Naive thymus-derived CD4-positive, alpha-beta T cell (primary cell): ENCODE results near the gene ANXA11. TPM values are rescaled to one million over a fixed set of nuclear protein-coding genes. Genes with fewer than 3 reads are reported as not detected.
"Not testable (repeated sequence)": the region's sequence is repeated elsewhere in the genome, so short reads cannot be mapped to it uniquely, and the experiment has no call there.

Experiments
- ATAC-seq: fragments of 150-1000 bp; cut with Tn5 transposase; 2 replicates; pipeline ENCODE4 v1.10.0; 2021; ENCODE audit warnings: mild to moderate bottlenecking, moderate library complexity
- CTCF ChIA-PET: fragments of 350-600 bp; sonication (Branson Sonifier 250); formaldehyde crosslinking; loops from one replicate; lab custom pipeline; 2021; ENCODE audit warnings: antibody characterized with exemption; lab: Charles Lee
- POLR2A ChIA-PET: fragments of 350-600 bp; sonication (Branson Sonifier 250); formaldehyde crosslinking; loops from one replicate; lab custom pipeline; 2021; ENCODE audit warnings: antibody characterized with exemption, inconsistent platforms; lab: Charles Lee
- DNase-seq, 9 donors: peaks; one replicate each; pipeline versions ENCODE4 v3.0.0 to v3.0.0-alpha.2; 2020 to 2022; ENCODE audit warnings: mixed read lengths in 1 of 9
- H3K27ac ChIP-seq: one replicate; pipeline ENCODE4 v1.7.0; 2013; ENCODE audit warnings: mild to moderate bottlenecking, low read depth, low read length, moderate library complexity
- H3K27me3 ChIP-seq, 2 donors: one replicate each; pipeline ENCODE4 v1.7.0; 2013; ENCODE audit warnings: low read length in 2 of 2, mild to moderate bottlenecking in 2 of 2, moderate library complexity in 2 of 2; ENCODE audit not compliant: control insufficient read depth in 2 of 2, insufficient read depth in 2 of 2
- H3K36me3 ChIP-seq, 3 experiments: 1 replicate in 2 of 3; 2 replicates in 1 of 3; pipeline ENCODE4 v1.7.0; 2013; ENCODE audit warnings: low read length in 3 of 3, mild to moderate bottlenecking in 3 of 3, moderate library complexity in 1 of 3; ENCODE audit not compliant: insufficient read depth in 3 of 3, control insufficient read depth in 2 of 3
- H3K4me1 ChIP-seq, 2 donors: one replicate each; pipeline ENCODE4 v1.7.0; 2013; ENCODE audit warnings: low read length in 2 of 2, mild to moderate bottlenecking in 2 of 2, moderate library complexity in 1 of 2; ENCODE audit not compliant: control insufficient read depth in 2 of 2, insufficient read depth in 2 of 2
- H3K4me3 ChIP-seq: 2 replicates; pipeline ENCODE4 v1.7.0; 2013; ENCODE audit warnings: mild to moderate bottlenecking, low read length
- H3K9me3 ChIP-seq, 3 experiments: 1 replicate in 2 of 3; 2 replicates in 1 of 3; pipeline ENCODE4 v1.7.0; 2013; ENCODE audit warnings: low read length in 3 of 3; ENCODE audit not compliant: control insufficient read depth in 2 of 3
- H3K27ac Mint-ChIP-seq, 9 donors: one replicate each; pipeline ENCODE4 v1.8.0; 2020 to 2022; ENCODE audit warnings: mixed read lengths in 9 of 9, mild to moderate bottlenecking in 8 of 9, moderate library complexity in 5 of 9, inconsistent platforms in 2 of 9
- H3K27me3 Mint-ChIP-seq, 5 donors: one replicate each; pipeline ENCODE4 v1.8.0; 2021 to 2022; ENCODE audit warnings: mixed read lengths in 5 of 5, mild to moderate bottlenecking in 1 of 5
- H3K36me3 Mint-ChIP-seq, 5 donors: one replicate each; pipeline ENCODE4 v1.8.0; 2020 to 2022; ENCODE audit warnings: mixed read lengths in 5 of 5, mild to moderate bottlenecking in 3 of 5, inconsistent platforms in 1 of 5
- H3K4me1 Mint-ChIP-seq, 7 donors: one replicate each; pipeline ENCODE4 v1.8.0; 2020 to 2022; ENCODE audit warnings: mixed read lengths in 7 of 7, mild to moderate bottlenecking in 3 of 7, inconsistent platforms in 1 of 7
- H3K4me3 Mint-ChIP-seq, 10 donors: one replicate each; pipeline ENCODE4 v1.8.0; 2020 to 2022; ENCODE audit warnings: mild to moderate bottlenecking in 10 of 10, mixed read lengths in 10 of 10, moderate library complexity in 6 of 10, inconsistent platforms in 2 of 10
- H3K9me3 Mint-ChIP-seq, 11 donors: one replicate each; pipeline ENCODE4 v1.8.0; 2020 to 2022; ENCODE audit warnings: mixed read lengths in 11 of 11, mild to moderate bottlenecking in 4 of 11, inconsistent platforms in 1 of 11, moderate library complexity in 1 of 11
- intact Hi-C, 2 donors: fragments of 100-400 bp; cut with micrococcal nuclease; formaldehyde crosslinking; loops; one replicate each; pipeline ENCODE4 v1.15.1; 2023
- polyA plus RNA-seq, 2 donors: library from polyadenylated mRNA; unstranded; fragments of 300-500 nt; fragmentation: Illumina TruSeq; gene quantifications; one replicate each; pipeline ENCODE4 v1.2.3, GENCODE V29; 2021
- total RNA-seq, 6 experiments: library from RNA in 5 of 6; stranded (reverse) in 5 of 6; gene quantifications; 1 replicate in 5 of 6; 2 replicates in 1 of 6; pipeline ENCODE4 v1.2.3 and lab custom pipeline; 2021 to 2026

ANXA11 gene
- total and polyA plus RNA-seq, 7 experiments from 2014 or later = 189 to 278 (median 231) TPM

DNA sequence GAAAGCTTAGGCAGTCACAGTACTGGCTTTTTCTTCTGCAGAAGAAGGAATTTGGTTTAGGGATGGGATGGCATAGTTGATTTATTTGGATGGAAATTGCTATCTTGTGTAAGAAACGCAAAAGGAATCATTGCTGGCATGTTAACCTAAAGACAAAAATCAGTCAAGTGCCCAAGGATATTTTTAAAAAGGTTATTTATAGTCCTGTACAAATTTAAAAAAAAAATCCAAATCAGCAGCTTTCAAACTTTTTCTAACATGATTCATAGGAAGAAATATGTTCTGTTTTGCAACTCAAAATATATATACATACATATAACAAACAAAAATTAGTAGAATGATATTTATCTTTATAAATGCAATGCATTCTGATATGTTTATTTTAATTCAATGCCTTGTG is 28.5 kb upstream of the ANXA11 start:
- ATAC-seq, CTCF ChIA-PET, DNase-seq, POLR2A ChIA-PET, H3K4me3 ChIP-seq, H3K9me3 ChIP-seq, H3K36me3 ChIP-seq, H3K9me3 Mint-ChIP-seq, H3K4me3 Mint-ChIP-seq, H3K27me3 ChIP-seq, H3K27ac Mint-ChIP-seq, H3K27me3 Mint-ChIP-seq, intact Hi-C loops, H3K36me3 Mint-ChIP-seq, H3K27ac ChIP-seq, H3K4me1 ChIP-seq, H3K4me1 Mint-ChIP-seq: not testable (repeated sequence)

GRCh38 chr10:80226723-80227122 is 21.4 kb upstream of the ANXA11 start:
- H3K36me3 ChIP-seq, H3K4me3 Mint-ChIP-seq, H3K27ac ChIP-seq, H3K36me3 Mint-ChIP-seq, H3K9me3 ChIP-seq, H3K4me3 ChIP-seq, H3K9me3 Mint-ChIP-seq, intact Hi-C loops, POLR2A ChIA-PET, CTCF ChIA-PET, DNase-seq, H3K27ac Mint-ChIP-seq, H3K27me3 ChIP-seq, H3K4me1 Mint-ChIP-seq, H3K4me1 ChIP-seq, ATAC-seq: not testable (repeated sequence)
- peaks cover 0 to 22% (median 11%) of the 10 kb centered on the region in 5 donors for H3K27me3 Mint-ChIP-seq

DNA sequence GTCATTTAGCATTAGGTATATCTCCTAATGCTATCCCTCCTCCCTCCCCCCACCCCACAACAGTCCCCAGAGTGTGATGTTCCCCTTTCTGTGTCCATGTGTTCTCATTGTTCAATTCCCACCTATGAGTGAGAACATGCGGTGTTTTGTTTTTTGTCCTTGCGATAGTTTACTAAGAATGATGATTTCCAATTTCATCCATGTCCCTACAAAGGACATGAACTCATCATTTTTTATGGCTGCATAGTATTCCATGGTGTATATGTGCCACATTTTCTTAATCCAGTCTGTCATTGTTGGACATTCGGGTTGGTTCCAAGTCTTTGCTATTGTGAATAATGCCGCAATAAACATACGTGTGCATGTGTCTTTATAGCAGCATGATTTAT is 17.7 kb upstream of the ANXA11 start:
- not testable (repeated sequence) for DNase-seq, H3K27ac Mint-ChIP-seq, H3K9me3 ChIP-seq, H3K36me3 ChIP-seq, H3K4me3 Mint-ChIP-seq, H3K27ac ChIP-seq, H3K9me3 Mint-ChIP-seq, H3K4me1 ChIP-seq, H3K4me3 ChIP-seq, ATAC-seq, H3K4me1 Mint-ChIP-seq, H3K36me3 Mint-ChIP-seq, H3K27me3 ChIP-seq
- CTCF ChIA-PET = interaction anchor here (1.0 to 3.4 kb wide), 6 partner anchors 37 to 170 kb away, joined by 3 to 52 read pairs (median 7); no protein-coding TSS in a partner anchor
- peaks cover 0 to 22% (median 11%) of the 10 kb centered on the region in 5 donors for H3K27me3 Mint-ChIP-seq
- POLR2A ChIA-PET = interaction anchor here (1.2 to 1.5 kb wide), 2 partner anchors 72 to 79 kb away, joined by 5 to 15 read pairs; no protein-coding TSS in a partner anchor
- intact Hi-C loops = loop anchor here (2.0 to 5.0 kb wide), 3 partner anchors 18 to 166 kb away; partner anchors contain the start of gene ANXA11 (in 1 of the 2)

- H3K36me3 Mint-ChIP-seq, H3K27ac ChIP-seq, H3K27me3 Mint-ChIP-seq, H3K4me1 ChIP-seq, ATAC-seq, H3K4me3 Mint-ChIP-seq, H3K36me3 ChIP-seq, H3K4me1 Mint-ChIP-seq, H3K27me3 ChIP-seq, intact Hi-C loops, H3K4me3 ChIP-seq, H3K9me3 ChIP-seq, POLR2A ChIA-PET, H3K9me3 Mint-ChIP-seq, DNase-seq, H3K27ac Mint-ChIP-seq: not testable (repeated sequence)
- CTCF ChIA-PET = interaction anchor here (1.8 kb wide), 1 partner anchor 75 kb away, joined by 10 read pairs; no protein-coding TSS in a partner anchor
These were observed 13.5 kb upstream of the ANXA11 start for GRCh38 chr10:80218878-80219277.

DNA sequence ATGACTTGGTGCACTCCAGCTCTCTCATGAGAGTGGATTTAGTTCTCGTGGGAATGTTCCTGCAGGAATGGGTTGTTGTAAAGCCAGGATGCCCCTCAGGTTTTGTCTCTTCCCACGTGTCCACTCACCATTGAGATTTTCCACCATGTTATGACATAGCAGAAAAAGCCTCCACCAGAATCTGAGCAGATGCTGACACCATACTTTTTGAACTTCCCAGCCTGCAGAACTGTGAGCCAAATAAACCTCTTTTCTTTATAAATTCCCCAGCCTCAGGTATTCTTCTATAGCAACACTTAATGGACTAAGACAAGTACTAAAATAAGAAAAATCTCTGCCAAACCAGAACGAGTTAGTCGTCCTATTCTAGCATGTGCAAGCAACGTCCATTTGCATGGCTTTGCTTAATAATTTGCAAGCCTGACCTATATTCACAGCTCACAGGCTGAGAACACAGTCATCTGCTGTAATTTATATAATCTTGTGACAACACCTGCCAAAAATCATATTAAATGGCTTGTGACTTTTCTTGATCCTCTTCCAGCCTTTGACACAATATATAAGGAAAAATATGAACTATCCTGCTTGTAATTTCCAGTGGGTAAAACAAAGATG is 9.1 kb upstream of the ANXA11 start:
- H3K4me1 Mint-ChIP-seq = peaks cover 7 to 17% (median 11%) of the 10 kb centered on the region in 7 donors
- H3K4me3 ChIP-seq, H3K4me3 Mint-ChIP-seq, H3K27me3 ChIP-seq, ATAC-seq, POLR2A ChIA-PET, H3K27me3 Mint-ChIP-seq, DNase-seq, H3K9me3 ChIP-seq, intact Hi-C loops, H3K36me3 ChIP-seq, H3K4me1 ChIP-seq, H3K36me3 Mint-ChIP-seq, H3K27ac ChIP-seq, CTCF ChIA-PET: not testable (repeated sequence)
- H3K27ac Mint-ChIP-seq = peak overlapping the region in 1 of 9 donors; percentile 62
- H3K9me3 Mint-ChIP-seq = peaks cover 0 to 11% (median 0%) of the 10 kb centered on the region in 11 donors

DNA sequence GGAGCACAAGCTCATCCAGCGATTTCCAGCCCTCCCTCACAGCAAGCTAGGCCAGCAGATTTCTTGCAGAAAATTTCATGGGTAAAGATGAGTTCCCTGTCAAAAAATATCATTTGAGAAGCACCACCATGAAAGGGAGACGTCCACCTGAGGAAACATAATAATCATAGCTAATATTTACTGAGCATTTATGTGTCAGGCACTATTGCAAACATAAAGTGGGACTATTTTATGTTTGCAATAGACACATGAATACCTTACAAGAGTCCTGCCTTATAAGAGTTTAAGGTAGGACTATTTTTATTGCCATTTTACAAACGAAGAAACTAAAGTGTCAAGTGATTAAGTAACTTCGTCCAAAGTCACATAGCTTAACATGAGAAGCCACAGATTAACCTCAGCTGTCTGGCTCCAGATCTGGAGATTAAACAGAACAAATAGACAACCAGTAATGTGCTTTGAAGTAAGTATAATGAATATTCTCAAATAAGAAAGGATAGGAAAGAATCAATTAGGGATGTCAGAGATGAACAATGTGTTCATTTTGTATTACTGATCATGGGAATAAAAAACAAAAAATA is 7.3 kb upstream of the ANXA11 start:
- DNase-seq, H3K4me3 Mint-ChIP-seq, intact Hi-C loops, H3K36me3 ChIP-seq, H3K4me3 ChIP-seq, H3K27me3 Mint-ChIP-seq, H3K27ac ChIP-seq, H3K4me1 ChIP-seq, H3K27me3 ChIP-seq, H3K36me3 Mint-ChIP-seq, ATAC-seq, H3K9me3 ChIP-seq: not testable (repeated sequence)
- POLR2A ChIA-PET = interaction anchor here (0.9 to 1.0 kb wide), 2 partner anchors 9 to 25 kb away, joined by 3 read pairs; no protein-coding TSS in a partner anchor
- peaks cover 0 to 11% (median 0%) of the 10 kb centered on the region in 11 donors for H3K9me3 Mint-ChIP-seq
- peaks cover 8 to 27% (median 17%) of the 10 kb centered on the region in 7 donors for H3K4me1 Mint-ChIP-seq
- H3K27ac Mint-ChIP-seq = peak overlapping the region in 2 of 9 donors; percentile 51 to 64
- CTCF ChIA-PET = interaction anchor here (1.2 to 1.5 kb wide), 2 partner anchors 9 to 69 kb away, joined by 3 to 5 read pairs; no protein-coding TSS in a partner anchor
